Measurements from ENCODE around the gene CCDC92. TPM values are rescaled to one million over a fixed set of nuclear protein-coding genes. Genes with fewer than 3 reads are reported as not detected.

The CCDC92 gene
- total RNA-seq, 2 donors from 2014 or later, result 34.4 to 39.2 TPM

- Histone ChIP-seq H3K4me3 (no peak overlapping the region), H3K36me3 (peaks cover 14% of the 10 kb centered on the region), H3K4me1 (peaks cover 0 to 8% of the 10 kb centered on the region in 2 donors), H3K9me3 (no peaks in the 10 kb centered on the region), H3K27me3 (no peaks in the 10 kb centered on the region), H3K27ac (no peak overlapping the region)
- no peak for DNase-seq (ENCODE audit: low spot score)
- TF ChIP-seq, protein P1, sequence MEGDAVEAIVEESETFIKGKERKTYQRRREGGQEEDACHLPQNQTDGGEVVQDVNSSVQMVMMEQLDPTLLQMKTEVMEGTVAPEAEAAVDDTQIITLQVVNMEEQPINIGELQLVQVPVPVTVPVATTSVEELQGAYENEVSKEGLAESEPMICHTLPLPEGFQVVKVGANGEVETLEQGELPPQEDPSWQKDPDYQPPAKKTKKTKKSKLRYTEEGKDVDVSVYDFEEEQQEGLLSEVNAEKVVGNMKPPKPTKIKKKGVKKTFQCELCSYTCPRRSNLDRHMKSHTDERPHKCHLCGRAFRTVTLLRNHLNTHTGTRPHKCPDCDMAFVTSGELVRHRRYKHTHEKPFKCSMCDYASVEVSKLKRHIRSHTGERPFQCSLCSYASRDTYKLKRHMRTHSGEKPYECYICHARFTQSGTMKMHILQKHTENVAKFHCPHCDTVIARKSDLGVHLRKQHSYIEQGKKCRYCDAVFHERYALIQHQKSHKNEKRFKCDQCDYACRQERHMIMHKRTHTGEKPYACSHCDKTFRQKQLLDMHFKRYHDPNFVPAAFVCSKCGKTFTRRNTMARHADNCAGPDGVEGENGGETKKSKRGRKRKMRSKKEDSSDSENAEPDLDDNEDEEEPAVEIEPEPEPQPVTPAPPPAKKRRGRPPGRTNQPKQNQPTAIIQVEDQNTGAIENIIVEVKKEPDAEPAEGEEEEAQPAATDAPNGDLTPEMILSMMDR (IDR thresholded peaks at IDR 0.05), result no peak
Measured at GRCh38 chr12:123934829-123935228, 37.8 kb downstream of the CCDC92 start.

GRCh38 chr12:123934016-123934620 lies 38.5 kb downstream of the CCDC92 start:
- no peak overlapping the region for H3K4me3 ChIP-seq
- peaks cover 0 to 8% of the 10 kb centered on the region in 2 donors for H3K4me1 ChIP-seq
- peaks cover 9% of the 10 kb centered on the region for H3K36me3 ChIP-seq
- H3K27ac ChIP-seq, result no peak overlapping the region
- no peaks in the 10 kb centered on the region for H3K9me3 ChIP-seq
- no peak for DNase-seq (ENCODE audit: low spot score)
- no peaks in the 10 kb centered on the region for H3K27me3 ChIP-seq
- TF ChIP-seq, protein P1 (IDR thresholded peaks at IDR 0.05), result no peak

- no peak for DNase-seq (ENCODE audit: low spot score)
- no peaks in the 10 kb centered on the region for H3K9me3 ChIP-seq
- H3K4me1 ChIP-seq, result peaks cover 0 to 7% of the 10 kb centered on the region in 2 donors
- TF ChIP-seq, protein P1 (IDR thresholded peaks at IDR 0.05), result no peak
- H3K27me3 ChIP-seq, result no peaks in the 10 kb centered on the region
- no peak overlapping the region for H3K27ac ChIP-seq
- no peak overlapping the region for H3K4me3 ChIP-seq
- H3K36me3 ChIP-seq, result peaks cover 9% of the 10 kb centered on the region
Measured at GRCh38 chr12:123933214-123933613, 39.4 kb downstream of the CCDC92 start.

GRCh38 chr12:123931686-123932321 lies 40.8 kb downstream of the CCDC92 start:
- Histone ChIP-seq H3K4me3 (no peak overlapping the region), H3K27me3 (no peaks in the 10 kb centered on the region), H3K27ac (no peak overlapping the region), H3K9me3 (no peaks in the 10 kb centered on the region), H3K36me3 (peaks cover 5% of the 10 kb centered on the region), H3K4me1 (no peaks in the 10 kb centered on the region)
- TF ChIP-seq, protein P1 (IDR thresholded peaks at IDR 0.05), result no peak
- DNase-seq (ENCODE audit: low spot score), result no peak

DNA sequence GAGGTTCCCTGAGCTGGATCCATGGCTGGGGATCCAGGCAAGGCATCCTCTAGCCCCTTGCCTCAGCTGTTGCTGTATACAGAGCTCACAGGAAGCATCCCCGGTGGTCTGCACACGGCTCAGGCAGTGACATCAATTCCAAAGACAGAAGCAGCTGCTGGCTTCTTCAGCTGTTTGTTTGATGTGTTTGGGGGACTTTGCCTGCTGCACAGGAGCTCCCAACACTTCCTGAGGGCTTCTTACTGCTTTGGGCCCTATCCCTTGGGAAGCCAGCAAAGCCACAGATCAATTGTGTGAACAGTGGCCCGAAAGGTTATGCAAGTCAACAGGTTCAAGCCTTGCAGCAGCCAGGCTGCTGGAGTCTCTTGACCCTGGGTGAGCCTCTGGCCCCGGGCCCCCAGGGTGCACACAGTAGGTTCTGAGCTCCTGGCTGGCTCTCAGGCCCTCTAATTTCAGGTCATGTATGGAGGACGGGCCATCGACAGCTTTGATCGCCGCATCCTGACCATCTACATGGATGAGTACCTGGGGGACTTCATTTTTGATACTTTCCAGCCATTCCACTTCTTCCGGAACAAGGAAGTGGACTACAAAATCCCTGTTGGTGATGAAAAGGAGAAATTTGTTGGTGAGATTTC lies 42.6 kb downstream of the CCDC92 start:
- TF ChIP-seq, protein P1 (IDR thresholded peaks at IDR 0.05), result no peak
- no peaks in the 10 kb centered on the region for H3K27me3 ChIP-seq
- no peak for DNase-seq (ENCODE audit: low spot score)

More for the DNA sequence above, 42.6 kb downstream of the CCDC92 start:
- no peaks in the 10 kb centered on the region for H3K9me3 ChIP-seq
- no peaks in the 10 kb centered on the region for H3K4me1 ChIP-seq
- H3K36me3 ChIP-seq, result no peaks in the 10 kb centered on the region
- no peak overlapping the region for H3K27ac ChIP-seq
- H3K4me3 ChIP-seq, result no peak overlapping the region

All from right atrium auricular region (tissue), 2 donors.